PC-9 (cell line): ENCODE measurements around the gene C3orf52. TPM values are rescaled to one million over a fixed set of nuclear protein-coding genes. Genes with fewer than 3 reads are reported as not detected.

Source experiments
- BruUV-seq: library from RNA; stranded (reverse); fragments of 400-500 nt; replicated peaks from 2 replicates; lab custom pipeline; 2021; lab: Mats Ljungman, UMichigan
- CTCF ChIA-PET: fragments of 300-600 bp; sonication (Branson Sonifier 250); formaldehyde crosslinking; loops from one replicate; lab custom pipeline; 2022; ENCODE audit warnings: antibody characterized with exemption; lab: Charles Lee
- POLR2A ChIA-PET: fragments of 300-600 bp; sonication (Branson Sonifier 250); formaldehyde crosslinking; loops from one replicate; lab custom pipeline; 2022; ENCODE audit warnings: antibody characterized with exemption; ENCODE audit not compliant: unreplicated experiment; lab: Charles Lee
- DNase-seq, 2 experiments: peaks; one replicate each; pipeline versions ENCODE4 v3.0.0 to v3.0.0-alpha.2; 2015 to 2022; ENCODE audit warnings: mixed read lengths in 1 of 2
- H2AFZ ChIP-seq: fragments of 200-600 bp; sonication (generic); 2 replicates; pipeline ENCODE4 v1.8.1; 2017; ENCODE audit warnings: antibody characterized with exemption
- H3F3A ChIP-seq: fragments of 200-600 bp; sonication (generic); 2 replicates; pipeline ENCODE4 v1.8.1; 2017; ENCODE audit warnings: antibody characterized with exemption, mild to moderate bottlenecking, low read depth; ENCODE audit not compliant: insufficient read depth
- H3K27ac ChIP-seq: fragments of 200-600 bp; sonication (generic); 2 replicates; pipeline ENCODE4 v1.6.1; 2016; ENCODE audit warnings: mixed run types
- H3K27me3 ChIP-seq: fragments of 200-600 bp; sonication (generic); 2 replicates; pipeline ENCODE4 v1.6.1; 2016; ENCODE audit warnings: low read depth, mixed run types; ENCODE audit not compliant: insufficient read depth
- H3K36me3 ChIP-seq: fragments of 200-600 bp; sonication (generic); 2 replicates; pipeline ENCODE4 v1.6.1; 2016; ENCODE audit warnings: low read depth, mixed run types
- H3K4me1 ChIP-seq: fragments of 200-600 bp; sonication (generic); replicated peaks from 2 replicates; pipeline ENCODE4 v1.6.1; 2016; ENCODE audit warnings: mixed run types; ENCODE audit not compliant: insufficient read depth
- H3K4me2 ChIP-seq: fragments of 200-600 bp; sonication (generic); 2 replicates; pipeline ENCODE4 v1.6.1; 2017; ENCODE audit warnings: mixed run types
- H3K4me3 ChIP-seq: fragments of 200-600 bp; sonication (generic); 2 replicates; pipeline ENCODE4 v1.6.1; 2016; ENCODE audit warnings: mixed run types
- H3K79me2 ChIP-seq: fragments of 200-600 bp; sonication (generic); 2 replicates; pipeline ENCODE4 v1.6.1; 2017; ENCODE audit warnings: low read depth, mixed run types
- H3K9me2 ChIP-seq: fragments of 200-600 bp; sonication (generic); 2 replicates; pipeline ENCODE4 v1.8.1; 2017; ENCODE audit warnings: mild to moderate bottlenecking; ENCODE audit not compliant: insufficient read depth
- H3K9me3 ChIP-seq: fragments of 200-600 bp; sonication (generic); 2 replicates; pipeline ENCODE4 v1.8.1; 2016; ENCODE audit warnings: low read depth; ENCODE audit not compliant: insufficient read depth
- H4K20me1 ChIP-seq: fragments of 200-600 bp; sonication (generic); 2 replicates; pipeline ENCODE4 v1.8.1; 2017; ENCODE audit not compliant: insufficient read depth
- EZH2 ChIP-seq: fragments of 200-600 bp; sonication (generic); IDR thresholded peaks from 2 replicates; pipeline ENCODE4 v1.8.0; 2017; ENCODE audit warnings: antibody characterized with exemption, low read depth
- intact Hi-C: fragments of 100-400 bp; cut with micrococcal nuclease; formaldehyde crosslinking; loops from one replicate; pipeline ENCODE4 v1.10.0; 2022; ENCODE audit not compliant: unreplicated experiment
- total RNA-seq: library from RNA; stranded (reverse); gene quantifications from 2 replicates; pipeline ENCODE4 v1.2.3, GENCODE V29; 2021
- TF ChIP-seq, protein P1 (sequence below): fragments of 200-600 bp; sonication (generic); conservative IDR thresholded peaks from 2 replicates; pipeline ENCODE4 v1.6.1; 2017; ENCODE audit warnings: mixed run types, antibody characterized with exemption, mild to moderate bottlenecking, moderate library complexity

The C3orf52 gene
- total RNA-seq, 1 experiment from 2014 or later, result 7.5 TPM

DNA sequence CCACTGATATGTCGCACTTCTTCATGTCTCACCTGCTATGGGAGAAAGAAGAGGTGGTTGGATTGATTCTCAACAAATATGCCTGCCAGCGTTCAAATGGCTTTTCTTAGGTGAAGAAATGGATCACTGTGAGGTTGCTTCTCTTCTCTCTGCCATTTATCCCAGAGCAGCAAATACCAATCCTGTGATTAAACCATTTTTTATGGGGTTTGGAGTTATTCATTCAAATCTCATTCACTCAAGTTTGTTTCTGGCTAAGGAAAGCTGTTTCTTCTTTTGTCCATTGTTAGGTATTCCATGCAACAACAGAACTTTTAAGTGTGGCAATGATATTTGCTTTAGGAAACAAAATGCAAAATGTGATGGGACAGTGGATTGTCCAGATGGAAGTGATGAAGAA lies 12.2 kb upstream of the C3orf52 start:
- Histone ChIP-seq H3K27me3 (no peaks in the 10 kb centered on the region), H3K9me2 (no peaks in the 10 kb centered on the region), H3K9me3 (peaks cover 5% of the 10 kb centered on the region; the same call in 1 of the 2 replicates), H3K27ac (peak overlapping the region; percentile 78), H3K4me3 (peak overlapping the region; percentile 12; the same call in 1 of the 2 replicates), H3K4me1 (peaks cover 28% of the 10 kb centered on the region), H3K4me2 (peak overlapping the region; percentile 70), H2AFZ (no peak overlapping the region), H3K36me3 (no peaks in the 10 kb centered on the region), H3K79me2 (no peaks in the 10 kb centered on the region), H4K20me1 (no peaks in the 10 kb centered on the region), H3F3A (peaks cover 26% of the 10 kb centered on the region)
- ChIA-PET CTCF (no interaction called here), POLR2A (no interaction called here)
- peak in 1 of 2 experiments; percentile 63 for DNase-seq
- BruUV-seq, result no TSS peak
- intact Hi-C loops, result loop anchor here (2.0 to 10.0 kb wide), 2 partner anchors 219 to 397 kb away; partner anchors contain the start of gene PHLDB2
- TF ChIP-seq, protein P1, sequence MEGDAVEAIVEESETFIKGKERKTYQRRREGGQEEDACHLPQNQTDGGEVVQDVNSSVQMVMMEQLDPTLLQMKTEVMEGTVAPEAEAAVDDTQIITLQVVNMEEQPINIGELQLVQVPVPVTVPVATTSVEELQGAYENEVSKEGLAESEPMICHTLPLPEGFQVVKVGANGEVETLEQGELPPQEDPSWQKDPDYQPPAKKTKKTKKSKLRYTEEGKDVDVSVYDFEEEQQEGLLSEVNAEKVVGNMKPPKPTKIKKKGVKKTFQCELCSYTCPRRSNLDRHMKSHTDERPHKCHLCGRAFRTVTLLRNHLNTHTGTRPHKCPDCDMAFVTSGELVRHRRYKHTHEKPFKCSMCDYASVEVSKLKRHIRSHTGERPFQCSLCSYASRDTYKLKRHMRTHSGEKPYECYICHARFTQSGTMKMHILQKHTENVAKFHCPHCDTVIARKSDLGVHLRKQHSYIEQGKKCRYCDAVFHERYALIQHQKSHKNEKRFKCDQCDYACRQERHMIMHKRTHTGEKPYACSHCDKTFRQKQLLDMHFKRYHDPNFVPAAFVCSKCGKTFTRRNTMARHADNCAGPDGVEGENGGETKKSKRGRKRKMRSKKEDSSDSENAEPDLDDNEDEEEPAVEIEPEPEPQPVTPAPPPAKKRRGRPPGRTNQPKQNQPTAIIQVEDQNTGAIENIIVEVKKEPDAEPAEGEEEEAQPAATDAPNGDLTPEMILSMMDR, result no peak
- no peak for TF ChIP-seq EZH2

DNA sequence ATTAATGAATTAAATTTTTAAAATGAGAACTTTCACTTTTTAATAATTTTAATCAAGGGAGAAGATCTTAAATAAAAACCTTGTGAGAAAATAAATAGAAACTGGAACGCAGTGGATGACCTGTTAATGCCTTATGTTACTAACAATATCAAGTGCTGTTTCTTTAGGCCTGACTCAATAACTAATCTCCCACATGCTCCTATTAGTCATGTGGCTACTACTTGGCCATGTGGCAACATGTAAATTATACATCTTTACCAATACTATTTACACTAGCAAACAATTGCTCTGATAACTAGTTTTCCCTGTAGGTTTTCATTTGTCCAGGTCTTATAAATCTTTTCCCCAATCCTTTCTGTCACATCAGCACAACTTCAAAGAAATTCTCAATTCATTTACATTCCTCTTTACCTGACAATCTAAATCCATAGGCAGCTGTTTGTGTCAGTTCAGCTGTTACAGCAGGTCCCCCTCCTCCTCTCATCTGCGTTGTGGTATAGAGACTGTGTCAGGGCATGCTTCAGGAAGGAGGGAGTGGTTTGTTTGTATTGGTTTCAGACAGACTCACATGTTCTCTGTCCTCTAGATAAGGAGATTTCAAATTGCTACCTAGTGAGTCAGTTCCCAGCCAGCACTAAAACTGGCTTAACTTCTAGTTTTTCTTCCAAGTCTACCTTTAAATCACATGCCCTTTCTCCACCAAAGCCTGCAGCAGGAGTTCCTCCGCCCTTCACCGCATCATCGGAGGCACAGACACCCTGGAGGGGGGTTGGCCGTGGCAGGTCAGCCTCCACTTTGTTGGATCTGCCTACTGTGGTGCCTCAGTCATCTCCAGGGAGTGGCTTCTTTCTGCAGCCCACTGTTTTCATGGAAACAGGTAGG lies 11.3 kb upstream of the C3orf52 start:
- intact Hi-C loops, result loop anchor here (1.0 to 10.0 kb wide), 5 partner anchors 11 to 481 kb away; partner anchors contain the start of genes C3orf52 and PHLDB2
- peaks cover 28% of the 10 kb centered on the region for H3K4me1 ChIP-seq
- peak overlapping the region; percentile 78 for H3K27ac ChIP-seq
- no peaks in the 10 kb centered on the region for H3K79me2 ChIP-seq
- peaks cover 5% of the 10 kb centered on the region; the same call in 1 of the 2 replicates for H3K9me3 ChIP-seq
- no peaks in the 10 kb centered on the region for H3K9me2 ChIP-seq
- H3K4me3 ChIP-seq, result peak overlapping the region; percentile 35; the same call in 1 of the 2 replicates
- ChIA-PET POLR2A (interaction anchor here (0.6 kb wide), 1 partner anchor 83 kb away, joined by 3 read pairs; no protein-coding TSS in a partner anchor), CTCF (no interaction called here)
- peak overlapping the region; percentile 49 for H2AFZ ChIP-seq
- peak; percentile 94 to 100 for DNase-seq
- no peak for TF ChIP-seq EZH2
- TF ChIP-seq, protein P1, result no peak
- H3K4me2 ChIP-seq, result peak overlapping the region; percentile 70
- no peaks in the 10 kb centered on the region for H3K27me3 ChIP-seq
- no peaks in the 10 kb centered on the region for H3K36me3 ChIP-seq
- no peaks in the 10 kb centered on the region for H4K20me1 ChIP-seq
- BruUV-seq, result no TSS peak
- peaks cover 26% of the 10 kb centered on the region for H3F3A ChIP-seq

DNA sequence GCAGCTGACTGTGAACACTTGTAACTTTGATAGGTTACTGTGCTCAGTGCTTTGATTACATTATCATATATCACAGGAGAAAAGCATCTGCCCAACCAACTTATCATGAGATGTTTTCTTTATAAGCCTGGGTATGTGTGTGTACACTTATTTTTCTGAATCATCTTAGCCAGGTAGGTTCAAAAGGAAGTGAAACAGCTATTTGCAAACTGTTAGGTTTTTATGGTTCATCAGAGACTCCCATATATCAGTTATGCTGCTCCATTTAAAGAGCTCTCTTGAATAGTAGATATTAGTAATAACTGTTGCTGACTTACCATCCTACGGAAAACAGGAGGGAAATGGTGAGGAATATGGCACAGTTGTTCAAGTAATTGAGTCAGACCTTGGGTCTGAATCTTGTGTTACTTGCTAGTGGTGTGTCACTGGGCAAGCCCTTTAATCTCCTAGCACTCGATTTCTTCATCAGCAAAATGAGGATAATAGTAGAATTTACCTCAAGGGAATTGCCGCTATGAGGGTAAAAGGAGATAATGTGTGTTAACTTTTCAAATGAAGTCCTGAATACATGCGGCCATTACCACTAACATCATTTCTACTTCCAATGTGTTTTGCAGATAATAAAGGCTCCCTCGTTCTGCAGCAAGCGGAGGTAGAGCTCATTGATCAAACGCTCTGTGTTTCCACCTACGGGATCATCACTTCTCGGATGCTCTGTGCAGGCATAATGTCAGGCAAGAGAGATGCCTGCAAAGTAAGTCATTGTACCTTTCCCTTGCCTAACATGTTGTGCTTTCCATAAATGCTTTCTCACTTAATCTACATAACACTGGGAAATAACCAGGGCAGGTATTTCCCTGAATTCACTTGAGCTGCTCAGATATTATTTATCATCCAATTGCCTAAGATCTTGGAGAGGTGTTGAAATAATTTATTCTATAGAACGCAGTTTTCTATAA lies 7.8 kb upstream of the C3orf52 start:
- CTCF ChIA-PET, result interaction anchor here (0.6 kb wide), 1 partner anchor 35 kb away, joined by 3 read pairs; no protein-coding TSS in a partner anchor
- no peaks in the 10 kb centered on the region for H4K20me1 ChIP-seq
- TF ChIP-seq, protein P1, result no peak
- no peak for TF ChIP-seq EZH2
- DNase-seq, result no peak
- H3K4me3 ChIP-seq, result no peak overlapping the region
- no peaks in the 10 kb centered on the region for H3K27me3 ChIP-seq
- no TSS peak for BruUV-seq
- H3K4me2 ChIP-seq, result no peak overlapping the region
- H3K9me3 ChIP-seq, result peaks cover 5% of the 10 kb centered on the region; the same call in 1 of the 2 replicates
- POLR2A ChIA-PET, result no interaction called here
- H3K79me2 ChIP-seq, result no peaks in the 10 kb centered on the region
- H3K4me1 ChIP-seq, result peaks cover 27% of the 10 kb centered on the region
- peaks cover 25% of the 10 kb centered on the region for H3F3A ChIP-seq
- no peak overlapping the region for H3K27ac ChIP-seq
- intact Hi-C loops, result loop anchor here (10.0 kb wide), 1 partner anchor 224 kb away; the partner anchor contains the start of gene PHLDB2
- no peak overlapping the region for H2AFZ ChIP-seq
- no peaks in the 10 kb centered on the region for H3K9me2 ChIP-seq
- H3K36me3 ChIP-seq, result no peaks in the 10 kb centered on the region
